GM18517 (cell line): ENCODE data around the gene TLX1.
"Not testable (repeated sequence)": the region's sequence is repeated elsewhere in the genome, so short reads cannot be mapped to it uniquely, and the experiment has no call there.

ENCODE experiments used
- ATAC-seq: cut with Tn5 transposase; IDR thresholded peaks from one replicate; pipeline ENCODE4 v1.9.1; 2021; ENCODE audit warnings: mild to moderate bottlenecking, moderate library complexity; ENCODE audit not compliant: unreplicated experiment

Gene TLX1

GRCh38 chr10:101146392-101147251 lies 15.5 kb downstream of the TLX1 start:
- ATAC-seq, result no peak

- ATAC-seq, result no peak
Measured at GRCh38 chr10:101151395-101151794, 20.3 kb downstream of the TLX1 start.

- no peak for ATAC-seq
Measured at GRCh38 chr10:101152316-101152715, 21.2 kb downstream of the TLX1 start.

- not testable (repeated sequence) for ATAC-seq
Measured at GRCh38 chr10:101154506-101154905, 23.4 kb downstream of the TLX1 start.

- no peak for ATAC-seq
Measured at GRCh38 chr10:101155896-101156295, 24.8 kb downstream of the TLX1 start.

- no peak for ATAC-seq
Measured at GRCh38 chr10:101157756-101158458, 26.8 kb downstream of the TLX1 start.

GRCh38 chr10:101158459-101159058 lies 27.5 kb downstream of the TLX1 start:
- no peak for ATAC-seq

- no peak for ATAC-seq
Measured at GRCh38 chr10:101161494-101162299, 30.6 kb downstream of the TLX1 start.

GRCh38 chr10:101162677-101163076 lies 31.6 kb downstream of the TLX1 start:
- ATAC-seq, result no peak

GRCh38 chr10:101164020-101164419 lies 32.9 kb downstream of the TLX1 start:
- ATAC-seq, result no peak

GRCh38 chr10:101165736-101166135 lies 34.6 kb downstream of the TLX1 start:
- no peak for ATAC-seq

GRCh38 chr10:101166430-101166829 lies 35.3 kb downstream of the TLX1 start:
- no peak for ATAC-seq

- no peak for ATAC-seq
Measured at GRCh38 chr10:101172741-101173140, 41.6 kb downstream of the TLX1 start.

GRCh38 chr10:101174319-101174718 lies 43.2 kb downstream of the TLX1 start:
- no peak for ATAC-seq

GRCh38 chr10:101176577-101176976 lies 45.5 kb downstream of the TLX1 start:
- no peak for ATAC-seq

- no peak for ATAC-seq
Measured at GRCh38 chr10:101182936-101183335, 51.8 kb downstream of the TLX1 start.

- ATAC-seq, result no peak
Measured at GRCh38 chr10:101183458-101184183, 52.5 kb downstream of the TLX1 start.
